ENCODE results near the gene GZMM. TPM values are rescaled to one million over a fixed set of nuclear protein-coding genes. Genes with fewer than 3 reads are reported as not detected.

Gene GZMM
- total RNA-seq, 1 experiment from 2014 or later: 0.59 TPM

DNA sequence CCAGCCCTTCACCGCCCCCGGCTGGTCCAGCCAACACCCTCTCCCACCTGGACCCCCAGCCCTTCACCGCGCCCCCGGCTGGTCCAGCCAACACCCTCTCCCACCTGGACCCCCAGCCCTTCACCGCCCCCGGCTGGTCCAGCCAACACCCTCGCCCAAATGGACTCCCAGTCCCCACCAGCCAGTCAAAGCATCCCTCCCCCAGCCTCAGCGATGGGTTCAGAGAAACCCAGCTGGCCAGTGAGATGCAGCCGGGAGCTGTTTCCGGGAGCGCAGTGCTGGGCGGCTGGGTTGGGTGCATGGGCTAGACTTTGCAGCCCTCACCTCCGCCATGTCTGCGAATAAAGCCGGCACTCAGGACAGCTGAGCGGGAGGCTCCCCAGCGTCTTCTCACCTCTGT is 18.8 kb upstream of the GZMM start:
- H3K79me2 ChIP-seq (ENCODE audit: insufficient read depth, low read length): no peaks in the 10 kb centered on the region
- H3K4me3 ChIP-seq (replicated peaks in 1 of 2; ENCODE audit: low read depth in 1 of 2, low read length in 2 of 2): no peak overlapping the region
- H3K4me1 ChIP-seq (ENCODE audit: control insufficient read depth in 1 of 2, insufficient read depth in 2 of 2, low read length in 2 of 2): peaks cover 0 to 8% of the 10 kb centered on the region in 2 experiments; a peak in 2 of 4 replicates
- H3K27ac ChIP-seq (ENCODE audit: low read depth, low read length): no peak overlapping the region
- ChIA-PET RAD21 (ENCODE audit: low non-redundant PET in 1 of 2, low total read pairs in 2 of 2, uncharacterized antibody in 2 of 2, unreplicated experiment in 2 of 2) (no interaction called here), POLR2A (no interaction called here), CTCF (interaction anchor here (1.9 kb wide), 1 partner anchor 14 kb away, joined by 6 read pairs; no protein-coding TSS in a partner anchor)
- DNase-seq (ENCODE audit: low read depth, low spot score) (no peak), ATAC-seq (no peak)
- H3K4me2 ChIP-seq (ENCODE audit: low read length): no peak overlapping the region
- no peak overlapping the region for H3K9ac ChIP-seq (ENCODE audit: low read length)
- H2AFZ ChIP-seq (ENCODE audit: low read depth, low read length, poor library complexity, severe bottlenecking): no peak overlapping the region
- H3K9me2 ChIP-seq (ENCODE audit: insufficient read depth): no peaks in the 10 kb centered on the region
- no TSS peak for BruUV-seq (replicated peaks)
- intact Hi-C loops (cut with micrococcal nuclease): no loop called here
- no peaks in the 10 kb centered on the region; a peak in 1 of 4 replicates for H3K9me3 ChIP-seq (ENCODE audit: control insufficient read depth in 1 of 2, insufficient read depth in 1 of 2, low read depth in 1 of 2, low read length in 2 of 2)
- no peak for TF ChIP-seq SP1 (IDR thresholded peaks at IDR 0.05; ENCODE audit: low read depth)
- no peak for TF ChIP-seq YY1 (IDR thresholded peaks at IDR 0.05; ENCODE audit: extremely low read depth, insufficient replicate concordance, low read depth, low read length)
- TF ChIP-seq EZH2 (IDR thresholded peaks at IDR 0.05): no peak
- TF ChIP-seq POLR2A (IDR thresholded peaks at IDR 0.05; ENCODE audit: borderline replicate concordance, extremely low read depth, insufficient read depth, insufficient read length): no peak
- TF ChIP-seq ELF1 (IDR thresholded peaks at IDR 0.05; ENCODE audit: borderline replicate concordance, low read depth): no peak
- TF ChIP-seq, protein P1, sequence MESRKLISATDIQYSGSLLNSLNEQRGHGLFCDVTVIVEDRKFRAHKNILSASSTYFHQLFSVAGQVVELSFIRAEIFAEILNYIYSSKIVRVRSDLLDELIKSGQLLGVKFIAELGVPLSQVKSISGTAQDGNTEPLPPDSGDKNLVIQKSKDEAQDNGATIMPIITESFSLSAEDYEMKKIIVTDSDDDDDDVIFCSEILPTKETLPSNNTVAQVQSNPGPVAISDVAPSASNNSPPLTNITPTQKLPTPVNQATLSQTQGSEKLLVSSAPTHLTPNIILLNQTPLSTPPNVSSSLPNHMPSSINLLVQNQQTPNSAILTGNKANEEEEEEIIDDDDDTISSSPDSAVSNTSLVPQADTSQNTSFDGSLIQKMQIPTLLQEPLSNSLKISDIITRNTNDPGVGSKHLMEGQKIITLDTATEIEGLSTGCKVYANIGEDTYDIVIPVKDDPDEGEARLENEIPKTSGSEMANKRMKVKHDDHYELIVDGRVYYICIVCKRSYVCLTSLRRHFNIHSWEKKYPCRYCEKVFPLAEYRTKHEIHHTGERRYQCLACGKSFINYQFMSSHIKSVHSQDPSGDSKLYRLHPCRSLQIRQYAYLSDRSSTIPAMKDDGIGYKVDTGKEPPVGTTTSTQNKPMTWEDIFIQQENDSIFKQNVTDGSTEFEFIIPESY (IDR thresholded peaks at IDR 0.05; ENCODE audit: extremely low read depth, insufficient replicate concordance, low read length): no peak
- H4K20me1 ChIP-seq (ENCODE audit: insufficient read depth): no peaks in the 10 kb centered on the region
- no peaks in the 10 kb centered on the region for H3K36me3 ChIP-seq (ENCODE audit: control insufficient read depth in 1 of 2, insufficient read depth in 2 of 2, low read length in 2 of 2)
- H3K27me3 ChIP-seq (ENCODE audit: insufficient read depth, low read length): no peaks in the 10 kb centered on the region

DNA sequence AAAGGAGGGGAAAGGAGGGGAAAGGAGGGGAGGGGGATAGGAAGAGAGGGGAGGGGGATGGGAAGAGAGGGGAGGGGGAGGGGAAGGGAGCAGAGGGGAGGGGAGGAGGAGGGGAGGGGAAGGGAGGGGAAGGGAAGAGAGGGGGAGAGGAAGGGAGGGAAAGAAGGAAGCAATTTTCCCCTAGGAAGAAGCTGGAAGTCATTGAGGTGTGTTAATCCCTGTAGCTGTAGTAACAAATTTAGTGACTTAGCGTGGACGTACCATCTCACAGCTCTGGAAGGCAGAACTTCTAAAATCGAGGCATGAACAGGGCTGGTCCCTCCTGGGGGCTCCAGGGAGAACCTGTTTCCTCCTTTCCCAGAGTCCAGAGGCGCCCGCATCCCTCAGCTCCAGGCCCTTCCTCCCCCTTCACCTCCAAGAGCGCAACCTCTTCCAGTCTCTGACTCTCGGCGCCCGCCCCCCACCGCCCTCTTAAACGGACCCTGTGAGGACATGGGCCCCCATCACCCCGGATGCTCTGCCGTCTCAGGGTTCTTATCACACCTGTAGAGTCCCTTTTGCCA is 17.9 kb upstream of the GZMM start:
- Histone ChIP-seq H3K36me3 (ENCODE audit: control insufficient read depth in 1 of 2, insufficient read depth in 2 of 2, low read length in 2 of 2) (no peaks in the 10 kb centered on the region), H3K4me1 (ENCODE audit: control insufficient read depth in 1 of 2, insufficient read depth in 2 of 2, low read length in 2 of 2) (peaks cover 7 to 17% of the 10 kb centered on the region in 2 experiments), H3K9me3 (ENCODE audit: control insufficient read depth in 1 of 2, insufficient read depth in 1 of 2, low read depth in 1 of 2, low read length in 2 of 2) (no peaks in the 10 kb centered on the region; a peak in 1 of 4 replicates), H3K9me2 (ENCODE audit: insufficient read depth) (no peaks in the 10 kb centered on the region), H3K4me2 (ENCODE audit: low read length) (no peak overlapping the region), H3K79me2 (ENCODE audit: insufficient read depth, low read length) (no peaks in the 10 kb centered on the region), H3K27me3 (ENCODE audit: insufficient read depth, low read length) (no peaks in the 10 kb centered on the region), H3K27ac (ENCODE audit: low read depth, low read length) (no peak overlapping the region), H2AFZ (ENCODE audit: low read depth, low read length, poor library complexity, severe bottlenecking) (no peak overlapping the region), H4K20me1 (ENCODE audit: insufficient read depth) (no peaks in the 10 kb centered on the region), H3K4me3 (replicated peaks in 1 of 2; ENCODE audit: low read depth in 1 of 2, low read length in 2 of 2) (no peak overlapping the region), H3K9ac (ENCODE audit: low read length) (no peak overlapping the region)
- no peak for ATAC-seq
- ChIA-PET POLR2A (interaction anchor here (0.7 kb wide), 1 partner anchor 49 kb away, joined by 3 read pairs; no protein-coding TSS in a partner anchor), RAD21 (ENCODE audit: low non-redundant PET in 1 of 2, low total read pairs in 2 of 2, uncharacterized antibody in 2 of 2, unreplicated experiment in 2 of 2) (no interaction called here), CTCF (interaction anchor here (0.6 to 1.9 kb wide), 2 partner anchors 15 to 145 kb away, joined by 4 to 6 read pairs; no protein-coding TSS in a partner anchor)
- intact Hi-C loops (cut with micrococcal nuclease): no loop called here
- no peak for DNase-seq (ENCODE audit: low read depth, low spot score)
- BruUV-seq (replicated peaks): no TSS peak
- TF ChIP-seq, protein P2, sequence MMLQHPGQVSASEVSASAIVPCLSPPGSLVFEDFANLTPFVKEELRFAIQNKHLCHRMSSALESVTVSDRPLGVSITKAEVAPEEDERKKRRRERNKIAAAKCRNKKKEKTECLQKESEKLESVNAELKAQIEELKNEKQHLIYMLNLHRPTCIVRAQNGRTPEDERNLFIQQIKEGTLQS (IDR thresholded peaks at IDR 0.05): no peak

All from HCT116 (cell line).